ENCODE data around the gene USP48. TPM values are rescaled to one million over a fixed set of nuclear protein-coding genes. Genes with fewer than 3 reads are reported as not detected.

The USP48 gene
- total and polyA plus RNA-seq, 10 of the 15 experiments (the other 5 are each of a cell fraction or from before 2014, with no cell fraction given): 21.2 to 115 (median 75.5) TPM

DNA sequence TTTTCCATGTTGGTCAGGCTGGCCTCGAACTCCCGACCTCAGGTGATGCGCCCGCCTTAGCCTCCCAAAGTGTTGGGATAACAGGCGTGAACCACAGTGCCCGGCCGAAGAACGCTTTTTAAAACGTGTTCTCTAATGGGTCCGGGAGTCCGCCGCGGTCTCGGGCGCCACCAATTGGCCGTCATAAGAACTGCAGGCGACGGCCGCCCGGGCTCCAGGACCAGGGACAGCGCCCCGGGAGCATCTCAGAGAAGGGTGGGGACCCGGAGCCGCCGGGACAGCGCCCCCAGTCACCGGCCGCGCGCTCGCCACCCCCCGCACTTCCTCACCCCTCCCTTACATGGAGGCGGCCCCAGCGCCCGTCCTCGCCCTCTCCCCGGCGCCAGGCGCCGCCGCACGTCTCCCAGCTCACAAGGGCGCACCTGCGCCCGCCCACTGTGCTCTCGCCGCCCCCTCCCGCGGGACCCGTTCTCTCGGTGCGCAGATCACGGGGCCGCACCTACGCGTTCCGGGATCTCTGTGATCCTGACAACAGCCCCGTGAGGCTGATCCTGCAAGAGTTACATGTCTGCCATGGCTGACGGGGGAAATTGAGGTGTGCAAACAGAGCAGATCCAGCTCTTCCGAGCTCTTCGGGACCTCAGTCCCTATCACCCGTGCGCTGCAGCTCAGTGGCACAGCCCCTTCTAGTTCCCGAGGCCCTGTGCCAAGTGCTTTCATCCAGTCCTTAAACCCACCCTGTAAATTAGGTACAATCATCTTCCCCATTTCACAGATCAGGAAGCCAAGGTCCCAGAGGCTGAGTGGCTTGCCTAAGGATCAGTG is 123.6 kb downstream of the USP48 start (continued):
- TF ChIP-seq, protein P1, sequence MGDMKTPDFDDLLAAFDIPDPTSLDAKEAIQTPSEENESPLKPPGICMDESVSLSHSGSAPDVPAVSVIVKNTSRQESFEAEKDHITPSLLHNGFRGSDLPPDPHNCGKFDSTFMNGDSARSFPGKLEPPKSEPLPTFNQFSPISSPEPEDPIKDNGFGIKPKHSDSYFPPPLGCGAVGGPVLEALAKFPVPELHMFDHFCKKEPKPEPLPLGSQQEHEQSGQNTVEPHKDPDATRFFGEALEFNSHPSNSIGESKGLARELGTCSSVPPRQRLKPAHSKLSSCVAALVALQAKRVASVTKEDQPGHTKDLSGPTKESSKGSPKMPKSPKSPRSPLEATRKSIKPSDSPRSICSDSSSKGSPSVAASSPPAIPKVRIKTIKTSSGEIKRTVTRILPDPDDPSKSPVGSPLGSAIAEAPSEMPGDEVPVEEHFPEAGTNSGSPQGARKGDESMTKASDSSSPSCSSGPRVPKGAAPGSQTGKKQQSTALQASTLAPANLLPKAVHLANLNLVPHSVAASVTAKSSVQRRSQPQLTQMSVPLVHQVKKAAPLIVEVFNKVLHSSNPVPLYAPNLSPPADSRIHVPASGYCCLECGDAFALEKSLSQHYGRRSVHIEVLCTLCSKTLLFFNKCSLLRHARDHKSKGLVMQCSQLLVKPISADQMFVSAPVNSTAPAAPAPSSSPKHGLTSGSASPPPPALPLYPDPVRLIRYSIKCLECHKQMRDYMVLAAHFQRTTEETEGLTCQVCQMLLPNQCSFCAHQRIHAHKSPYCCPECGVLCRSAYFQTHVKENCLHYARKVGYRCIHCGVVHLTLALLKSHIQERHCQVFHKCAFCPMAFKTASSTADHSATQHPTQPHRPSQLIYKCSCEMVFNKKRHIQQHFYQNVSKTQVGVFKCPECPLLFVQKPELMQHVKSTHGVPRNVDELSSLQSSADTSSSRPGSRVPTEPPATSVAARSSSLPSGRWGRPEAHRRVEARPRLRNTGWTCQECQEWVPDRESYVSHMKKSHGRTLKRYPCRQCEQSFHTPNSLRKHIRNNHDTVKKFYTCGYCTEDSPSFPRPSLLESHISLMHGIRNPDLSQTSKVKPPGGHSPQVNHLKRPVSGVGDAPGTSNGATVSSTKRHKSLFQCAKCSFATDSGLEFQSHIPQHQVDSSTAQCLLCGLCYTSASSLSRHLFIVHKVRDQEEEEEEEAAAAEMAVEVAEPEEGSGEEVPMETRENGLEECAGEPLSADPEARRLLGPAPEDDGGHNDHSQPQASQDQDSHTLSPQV (IDR thresholded peaks at IDR 0.05): 0 out of 2 replicates have a peak, but pooled peaks have one; percentile 71
- TF ChIP-seq FOXK2 (IDR thresholded peaks at IDR 0.05) (no peak), BMI1 (IDR thresholded peaks at IDR 0.05; ENCODE audit: borderline replicate concordance) (no peak), CHD1 (IDR thresholded peaks at IDR 0.05; ENCODE audit: low read depth, low read length) (no peak), POLR2AphosphoS2 (IDR thresholded peaks at IDR 0.05; ENCODE audit: low read depth, low read length) (no peak), TCF3 (IDR thresholded peaks at IDR 0.05; ENCODE audit: borderline replicate concordance, insufficient read depth, low read depth, low read length) (no peak), IRF4 (IDR thresholded peaks at IDR 0.05; ENCODE audit: low read depth, low read length) (no peak), FOS (IDR thresholded peaks at IDR 0.05; ENCODE audit: borderline replicate concordance, extremely low read depth, insufficient read length) (no peak), FOXM1 (IDR thresholded peaks at IDR 0.05; ENCODE audit: low read depth, low read length) (no peak), MXI1 (IDR thresholded peaks at IDR 0.05; ENCODE audit: low read depth, low read length) (peak; percentile 73), GATAD2B (conservative IDR thresholded peaks at IDR 0.05; ENCODE audit: low read depth) (peak; percentile 78), STAT1 (conservative IDR thresholded peaks at IDR 0.05) (0 out of 2 replicates have a peak, but pooled peaks have one; percentile 42), ZNF207 (IDR thresholded peaks at IDR 0.05; ENCODE audit: borderline replicate concordance) (peak; percentile 91), CBX3 (IDR thresholded peaks at IDR 0.05; ENCODE audit: borderline replicate concordance, low read depth) (no peak)
- TF ChIP-seq, protein P2, sequence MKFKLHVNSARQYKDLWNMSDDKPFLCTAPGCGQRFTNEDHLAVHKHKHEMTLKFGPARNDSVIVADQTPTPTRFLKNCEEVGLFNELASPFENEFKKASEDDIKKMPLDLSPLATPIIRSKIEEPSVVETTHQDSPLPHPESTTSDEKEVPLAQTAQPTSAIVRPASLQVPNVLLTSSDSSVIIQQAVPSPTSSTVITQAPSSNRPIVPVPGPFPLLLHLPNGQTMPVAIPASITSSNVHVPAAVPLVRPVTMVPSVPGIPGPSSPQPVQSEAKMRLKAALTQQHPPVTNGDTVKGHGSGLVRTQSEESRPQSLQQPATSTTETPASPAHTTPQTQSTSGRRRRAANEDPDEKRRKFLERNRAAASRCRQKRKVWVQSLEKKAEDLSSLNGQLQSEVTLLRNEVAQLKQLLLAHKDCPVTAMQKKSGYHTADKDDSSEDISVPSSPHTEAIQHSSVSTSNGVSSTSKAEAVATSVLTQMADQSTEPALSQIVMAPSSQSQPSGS (IDR thresholded peaks at IDR 0.05; ENCODE audit: low read length): no peak
- TF ChIP-seq, protein P3, sequence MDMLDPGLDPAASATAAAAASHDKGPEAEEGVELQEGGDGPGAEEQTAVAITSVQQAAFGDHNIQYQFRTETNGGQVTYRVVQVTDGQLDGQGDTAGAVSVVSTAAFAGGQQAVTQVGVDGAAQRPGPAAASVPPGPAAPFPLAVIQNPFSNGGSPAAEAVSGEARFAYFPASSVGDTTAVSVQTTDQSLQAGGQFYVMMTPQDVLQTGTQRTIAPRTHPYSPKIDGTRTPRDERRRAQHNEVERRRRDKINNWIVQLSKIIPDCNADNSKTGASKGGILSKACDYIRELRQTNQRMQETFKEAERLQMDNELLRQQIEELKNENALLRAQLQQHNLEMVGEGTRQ (IDR thresholded peaks at IDR 0.05; ENCODE audit: borderline replicate concordance, low read depth, low read length): no peak
- TF ChIP-seq, protein P4, sequence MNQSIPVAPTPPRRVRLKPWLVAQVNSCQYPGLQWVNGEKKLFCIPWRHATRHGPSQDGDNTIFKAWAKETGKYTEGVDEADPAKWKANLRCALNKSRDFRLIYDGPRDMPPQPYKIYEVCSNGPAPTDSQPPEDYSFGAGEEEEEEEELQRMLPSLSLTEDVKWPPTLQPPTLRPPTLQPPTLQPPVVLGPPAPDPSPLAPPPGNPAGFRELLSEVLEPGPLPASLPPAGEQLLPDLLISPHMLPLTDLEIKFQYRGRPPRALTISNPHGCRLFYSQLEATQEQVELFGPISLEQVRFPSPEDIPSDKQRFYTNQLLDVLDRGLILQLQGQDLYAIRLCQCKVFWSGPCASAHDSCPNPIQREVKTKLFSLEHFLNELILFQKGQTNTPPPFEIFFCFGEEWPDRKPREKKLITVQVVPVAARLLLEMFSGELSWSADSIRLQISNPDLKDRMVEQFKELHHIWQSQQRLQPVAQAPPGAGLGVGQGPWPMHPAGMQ (IDR thresholded peaks at IDR 0.05; ENCODE audit: borderline replicate concordance): no peak
- TF ChIP-seq, protein P5, sequence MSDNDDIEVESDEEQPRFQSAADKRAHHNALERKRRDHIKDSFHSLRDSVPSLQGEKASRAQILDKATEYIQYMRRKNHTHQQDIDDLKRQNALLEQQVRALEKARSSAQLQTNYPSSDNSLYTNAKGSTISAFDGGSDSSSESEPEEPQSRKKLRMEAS (IDR thresholded peaks at IDR 0.05; ENCODE audit: low read depth, low read length): peak; percentile 63; the same call in 1 of the 2 replicates

Measured in GM12878 (cell line).